Esophagus muscularis mucosa (tissue), 4 donors: Measurements from ENCODE around the gene ZNF813.

Experiments
- EP300 ChIP-seq: sonication (generic); formaldehyde crosslinking; IDR thresholded peaks from one replicate; pipeline ENCODE4 v1.6.1; 2017; ENCODE audit warnings: antibody characterized with exemption
- POLR2A ChIP-seq: fragments of 450-650 bp; IDR thresholded peaks from one replicate; pipeline ENCODE4 v1.6.1; 2017; ENCODE audit warnings: antibody characterized with exemption, moderate library complexity, mild to moderate bottlenecking, low read depth
- POLR2AphosphoS5 ChIP-seq, 2 donors: sonication (generic); formaldehyde crosslinking; IDR thresholded peaks; one replicate each; pipeline ENCODE4 v1.6.1; 2017; ENCODE audit warnings: antibody characterized with exemption in 2 of 2
- TF ChIP-seq, protein P1 (sequence below), 3 experiments: fragments of 200-600 bp in 2 of 3; fragments of 450-650 bp in 1 of 3; sonication (generic) in 2 of 3; IDR thresholded peaks; one replicate each; pipeline ENCODE4 v1.5.1; 2017 to 2019; ENCODE audit warnings: antibody characterized with exemption in 3 of 3, mild to moderate bottlenecking in 2 of 3, moderate library complexity in 1 of 3

DNA sequence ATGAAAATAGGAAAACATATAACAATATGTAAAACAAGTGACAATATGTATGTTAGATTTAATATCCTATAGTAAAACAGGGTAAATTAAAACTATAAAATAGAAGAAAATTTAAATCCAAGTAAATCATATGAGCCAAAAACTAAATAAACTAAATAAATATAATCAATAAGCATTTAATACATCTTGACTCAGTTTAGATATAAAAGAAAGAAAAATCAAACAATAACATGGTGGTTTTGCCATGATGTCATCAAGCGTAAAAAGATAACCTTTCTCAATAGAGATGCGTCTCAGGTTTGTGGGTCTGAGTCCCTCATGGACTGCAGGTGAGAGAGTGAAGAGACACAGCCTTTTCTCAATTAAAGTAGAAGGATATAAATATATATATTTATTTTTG is 43.8 kb downstream of the ZNF813 start:
- TF ChIP-seq, protein P1, sequence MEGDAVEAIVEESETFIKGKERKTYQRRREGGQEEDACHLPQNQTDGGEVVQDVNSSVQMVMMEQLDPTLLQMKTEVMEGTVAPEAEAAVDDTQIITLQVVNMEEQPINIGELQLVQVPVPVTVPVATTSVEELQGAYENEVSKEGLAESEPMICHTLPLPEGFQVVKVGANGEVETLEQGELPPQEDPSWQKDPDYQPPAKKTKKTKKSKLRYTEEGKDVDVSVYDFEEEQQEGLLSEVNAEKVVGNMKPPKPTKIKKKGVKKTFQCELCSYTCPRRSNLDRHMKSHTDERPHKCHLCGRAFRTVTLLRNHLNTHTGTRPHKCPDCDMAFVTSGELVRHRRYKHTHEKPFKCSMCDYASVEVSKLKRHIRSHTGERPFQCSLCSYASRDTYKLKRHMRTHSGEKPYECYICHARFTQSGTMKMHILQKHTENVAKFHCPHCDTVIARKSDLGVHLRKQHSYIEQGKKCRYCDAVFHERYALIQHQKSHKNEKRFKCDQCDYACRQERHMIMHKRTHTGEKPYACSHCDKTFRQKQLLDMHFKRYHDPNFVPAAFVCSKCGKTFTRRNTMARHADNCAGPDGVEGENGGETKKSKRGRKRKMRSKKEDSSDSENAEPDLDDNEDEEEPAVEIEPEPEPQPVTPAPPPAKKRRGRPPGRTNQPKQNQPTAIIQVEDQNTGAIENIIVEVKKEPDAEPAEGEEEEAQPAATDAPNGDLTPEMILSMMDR (IDR thresholded peaks at IDR 0.05): no peak
- no peak for TF ChIP-seq POLR2A
- no peak for TF ChIP-seq POLR2AphosphoS5 (IDR thresholded peaks at IDR 0.05)
- no peak for TF ChIP-seq EP300
